ENCODE measurements around the gene SFXN3.

The SFXN3 gene

DNA sequence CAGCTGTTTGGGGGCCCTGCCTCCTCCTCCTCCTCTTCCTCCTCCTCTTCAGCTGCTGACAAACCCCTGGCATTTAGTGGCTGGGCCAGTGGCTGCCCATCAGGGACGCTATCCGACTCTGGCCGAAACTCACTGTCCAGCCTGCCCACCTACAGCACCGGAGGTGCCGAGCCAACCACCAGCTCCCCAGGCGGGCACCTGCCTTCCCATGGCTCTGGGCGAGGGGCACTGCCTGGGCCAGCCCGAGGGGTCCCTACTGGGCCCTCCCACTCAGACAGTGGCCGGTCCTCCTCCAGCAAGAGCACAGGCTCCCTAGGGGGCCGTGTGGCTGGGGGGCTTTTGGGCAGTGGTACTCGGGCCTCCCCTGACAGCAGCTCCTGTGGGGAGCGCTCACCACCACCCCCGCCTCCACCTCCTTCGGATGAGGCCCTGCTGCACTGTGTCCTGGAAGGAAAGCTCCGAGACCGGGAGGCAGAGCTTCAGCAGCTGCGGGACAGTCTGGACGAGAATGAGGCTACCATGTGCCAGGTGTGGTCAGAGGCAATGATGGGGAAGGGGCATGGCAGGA lies 27.3 kb upstream of the SFXN3 start:
- DNase-seq (ENCODE audit: low spot score) = no peak
- no peak for ATAC-seq (ENCODE audit: low read depth)
- no peak overlapping the region for H3K27ac ChIP-seq (ENCODE audit: poor library complexity, severe bottlenecking)
- no peak overlapping the region for H3K4me3 ChIP-seq (ENCODE audit: severe bottlenecking)
- no peaks in the 10 kb centered on the region for H3K9me3 ChIP-seq (ENCODE audit: severe bottlenecking)
- H3K27me3 ChIP-seq (ENCODE audit: insufficient read depth, poor library complexity, severe bottlenecking) = no peaks in the 10 kb centered on the region
- H3K36me3 ChIP-seq (ENCODE audit: low read depth) = peaks cover 39% of the 10 kb centered on the region
- no peak for TF ChIP-seq CTCF (IDR thresholded peaks at IDR 0.05; ENCODE audit: poor library complexity, severe bottlenecking)
- peaks cover 8% of the 10 kb centered on the region for H3K4me1 ChIP-seq (ENCODE audit: insufficient read depth, poor library complexity, severe bottlenecking)

DNA sequence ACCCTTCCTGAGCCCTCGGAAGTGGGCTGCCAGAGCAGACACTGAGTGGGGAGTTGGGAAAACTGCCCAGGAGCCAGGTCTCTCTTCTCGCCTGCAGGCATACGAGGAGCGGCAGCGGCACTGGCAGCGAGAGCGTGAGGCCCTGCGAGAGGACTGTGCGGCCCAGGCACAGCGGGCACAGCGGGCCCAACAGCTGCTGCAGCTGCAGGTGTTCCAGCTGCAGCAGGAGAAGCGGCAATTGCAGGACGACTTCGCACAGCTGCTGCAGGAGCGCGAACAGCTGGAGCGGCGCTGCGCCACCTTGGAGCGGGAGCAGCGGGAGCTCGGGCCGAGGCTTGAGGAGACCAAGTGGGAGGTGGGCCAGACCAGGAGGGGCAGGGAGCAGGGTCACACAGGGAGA lies 25.7 kb upstream of the SFXN3 start:
- no peaks in the 10 kb centered on the region for H3K9me3 ChIP-seq (ENCODE audit: severe bottlenecking)
- no peaks in the 10 kb centered on the region for H3K27me3 ChIP-seq (ENCODE audit: insufficient read depth, poor library complexity, severe bottlenecking)
- DNase-seq (ENCODE audit: low spot score) (no peak), ATAC-seq (ENCODE audit: low read depth) (no peak)
- peaks cover 8% of the 10 kb centered on the region for H3K4me1 ChIP-seq (ENCODE audit: insufficient read depth, poor library complexity, severe bottlenecking)
- no peak overlapping the region for H3K4me3 ChIP-seq (ENCODE audit: severe bottlenecking)
- no peak for TF ChIP-seq CTCF (IDR thresholded peaks at IDR 0.05; ENCODE audit: poor library complexity, severe bottlenecking)
- H3K27ac ChIP-seq (ENCODE audit: poor library complexity, severe bottlenecking) = no peak overlapping the region
- H3K36me3 ChIP-seq (ENCODE audit: low read depth) = peaks cover 39% of the 10 kb centered on the region

DNA sequence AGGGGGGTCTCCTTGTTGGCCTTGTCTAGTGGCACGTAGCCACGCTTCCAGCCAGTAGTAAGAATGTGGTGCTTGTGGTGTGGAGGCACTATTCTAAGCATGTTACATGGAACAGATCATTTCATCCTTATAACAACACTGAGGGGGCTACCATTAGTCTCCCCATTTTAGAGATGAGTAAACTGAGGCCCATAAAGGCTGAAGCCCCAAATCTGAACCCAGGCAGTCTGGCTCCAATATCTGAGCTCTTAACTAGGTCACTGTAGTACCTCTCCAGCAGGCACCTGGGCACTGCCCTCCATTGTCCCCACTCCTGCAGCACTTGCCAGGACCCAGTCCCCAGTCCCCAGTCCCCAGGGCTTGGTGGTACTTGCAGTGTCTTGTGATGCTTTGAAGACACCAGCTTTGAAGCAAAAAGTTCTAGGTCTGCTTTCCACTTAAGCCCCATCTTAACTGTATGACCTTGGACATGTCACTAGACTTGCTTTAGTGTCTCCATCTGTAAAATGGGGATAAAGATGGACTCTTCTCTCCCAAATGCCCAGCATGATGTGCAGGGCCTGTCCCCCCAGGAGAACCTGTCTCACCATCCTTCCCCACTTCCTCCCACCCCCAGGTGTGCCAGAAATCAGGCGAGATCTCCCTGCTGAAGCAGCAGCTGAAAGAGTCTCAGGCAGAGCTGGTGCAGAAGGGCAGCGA lies 25.0 kb upstream of the SFXN3 start:
- Histone ChIP-seq H3K27ac (ENCODE audit: poor library complexity, severe bottlenecking) (no peak overlapping the region), H3K4me3 (ENCODE audit: severe bottlenecking) (no peak overlapping the region), H3K36me3 (ENCODE audit: low read depth) (peaks cover 39% of the 10 kb centered on the region), H3K9me3 (ENCODE audit: severe bottlenecking) (no peaks in the 10 kb centered on the region), H3K4me1 (ENCODE audit: insufficient read depth, poor library complexity, severe bottlenecking) (peaks cover 5% of the 10 kb centered on the region), H3K27me3 (ENCODE audit: insufficient read depth, poor library complexity, severe bottlenecking) (no peaks in the 10 kb centered on the region)
- no peak for TF ChIP-seq CTCF (IDR thresholded peaks at IDR 0.05; ENCODE audit: poor library complexity, severe bottlenecking)
- DNase-seq (ENCODE audit: low spot score) = no peak
- no peak for ATAC-seq (ENCODE audit: low read depth)

- Histone ChIP-seq H3K27me3 (ENCODE audit: insufficient read depth, poor library complexity, severe bottlenecking) (no peaks in the 10 kb centered on the region), H3K4me1 (ENCODE audit: insufficient read depth, poor library complexity, severe bottlenecking) (no peaks in the 10 kb centered on the region), H3K4me3 (ENCODE audit: severe bottlenecking) (no peak overlapping the region), H3K36me3 (ENCODE audit: low read depth) (peaks cover 39% of the 10 kb centered on the region), H3K9me3 (ENCODE audit: severe bottlenecking) (no peaks in the 10 kb centered on the region), H3K27ac (ENCODE audit: poor library complexity, severe bottlenecking) (no peak overlapping the region)
- TF ChIP-seq CTCF (IDR thresholded peaks at IDR 0.05; ENCODE audit: poor library complexity, severe bottlenecking) = no peak
- DNase-seq (ENCODE audit: low spot score) (no peak), ATAC-seq (ENCODE audit: low read depth) (no peak)
These were observed 24.4 kb upstream of the SFXN3 start for GRCh38 chr10:101006593-101007098.

Measured in RWPE2 (cell line).